ENCODE data around the gene SIAH2. TPM values are rescaled to one million over a fixed set of nuclear protein-coding genes. Genes with fewer than 3 reads are reported as not detected.

Gene SIAH2
- total and polyA plus RNA-seq, 2 experiments from 2014 or later, result 6.3 to 28.8 TPM

- TF ChIP-seq CREB1 (CRISPR knock-in tag; IDR thresholded peaks at IDR 0.05; ENCODE audit: low read depth), result no peak
- TF ChIP-seq JUNB (IDR thresholded peaks at IDR 0.05; ENCODE audit: unreplicated experiment), result no peak
- TF ChIP-seq EZH2phosphoT487 (IDR thresholded peaks at IDR 0.05; ENCODE audit: unreplicated experiment), result no peak
- no peak for TF ChIP-seq ETS1 (IDR thresholded peaks at IDR 0.05)
- no peak for TF ChIP-seq EZH2 (IDR thresholded peaks at IDR 0.05; ENCODE audit: low read depth, unreplicated experiment)
- TF ChIP-seq, protein P1, sequence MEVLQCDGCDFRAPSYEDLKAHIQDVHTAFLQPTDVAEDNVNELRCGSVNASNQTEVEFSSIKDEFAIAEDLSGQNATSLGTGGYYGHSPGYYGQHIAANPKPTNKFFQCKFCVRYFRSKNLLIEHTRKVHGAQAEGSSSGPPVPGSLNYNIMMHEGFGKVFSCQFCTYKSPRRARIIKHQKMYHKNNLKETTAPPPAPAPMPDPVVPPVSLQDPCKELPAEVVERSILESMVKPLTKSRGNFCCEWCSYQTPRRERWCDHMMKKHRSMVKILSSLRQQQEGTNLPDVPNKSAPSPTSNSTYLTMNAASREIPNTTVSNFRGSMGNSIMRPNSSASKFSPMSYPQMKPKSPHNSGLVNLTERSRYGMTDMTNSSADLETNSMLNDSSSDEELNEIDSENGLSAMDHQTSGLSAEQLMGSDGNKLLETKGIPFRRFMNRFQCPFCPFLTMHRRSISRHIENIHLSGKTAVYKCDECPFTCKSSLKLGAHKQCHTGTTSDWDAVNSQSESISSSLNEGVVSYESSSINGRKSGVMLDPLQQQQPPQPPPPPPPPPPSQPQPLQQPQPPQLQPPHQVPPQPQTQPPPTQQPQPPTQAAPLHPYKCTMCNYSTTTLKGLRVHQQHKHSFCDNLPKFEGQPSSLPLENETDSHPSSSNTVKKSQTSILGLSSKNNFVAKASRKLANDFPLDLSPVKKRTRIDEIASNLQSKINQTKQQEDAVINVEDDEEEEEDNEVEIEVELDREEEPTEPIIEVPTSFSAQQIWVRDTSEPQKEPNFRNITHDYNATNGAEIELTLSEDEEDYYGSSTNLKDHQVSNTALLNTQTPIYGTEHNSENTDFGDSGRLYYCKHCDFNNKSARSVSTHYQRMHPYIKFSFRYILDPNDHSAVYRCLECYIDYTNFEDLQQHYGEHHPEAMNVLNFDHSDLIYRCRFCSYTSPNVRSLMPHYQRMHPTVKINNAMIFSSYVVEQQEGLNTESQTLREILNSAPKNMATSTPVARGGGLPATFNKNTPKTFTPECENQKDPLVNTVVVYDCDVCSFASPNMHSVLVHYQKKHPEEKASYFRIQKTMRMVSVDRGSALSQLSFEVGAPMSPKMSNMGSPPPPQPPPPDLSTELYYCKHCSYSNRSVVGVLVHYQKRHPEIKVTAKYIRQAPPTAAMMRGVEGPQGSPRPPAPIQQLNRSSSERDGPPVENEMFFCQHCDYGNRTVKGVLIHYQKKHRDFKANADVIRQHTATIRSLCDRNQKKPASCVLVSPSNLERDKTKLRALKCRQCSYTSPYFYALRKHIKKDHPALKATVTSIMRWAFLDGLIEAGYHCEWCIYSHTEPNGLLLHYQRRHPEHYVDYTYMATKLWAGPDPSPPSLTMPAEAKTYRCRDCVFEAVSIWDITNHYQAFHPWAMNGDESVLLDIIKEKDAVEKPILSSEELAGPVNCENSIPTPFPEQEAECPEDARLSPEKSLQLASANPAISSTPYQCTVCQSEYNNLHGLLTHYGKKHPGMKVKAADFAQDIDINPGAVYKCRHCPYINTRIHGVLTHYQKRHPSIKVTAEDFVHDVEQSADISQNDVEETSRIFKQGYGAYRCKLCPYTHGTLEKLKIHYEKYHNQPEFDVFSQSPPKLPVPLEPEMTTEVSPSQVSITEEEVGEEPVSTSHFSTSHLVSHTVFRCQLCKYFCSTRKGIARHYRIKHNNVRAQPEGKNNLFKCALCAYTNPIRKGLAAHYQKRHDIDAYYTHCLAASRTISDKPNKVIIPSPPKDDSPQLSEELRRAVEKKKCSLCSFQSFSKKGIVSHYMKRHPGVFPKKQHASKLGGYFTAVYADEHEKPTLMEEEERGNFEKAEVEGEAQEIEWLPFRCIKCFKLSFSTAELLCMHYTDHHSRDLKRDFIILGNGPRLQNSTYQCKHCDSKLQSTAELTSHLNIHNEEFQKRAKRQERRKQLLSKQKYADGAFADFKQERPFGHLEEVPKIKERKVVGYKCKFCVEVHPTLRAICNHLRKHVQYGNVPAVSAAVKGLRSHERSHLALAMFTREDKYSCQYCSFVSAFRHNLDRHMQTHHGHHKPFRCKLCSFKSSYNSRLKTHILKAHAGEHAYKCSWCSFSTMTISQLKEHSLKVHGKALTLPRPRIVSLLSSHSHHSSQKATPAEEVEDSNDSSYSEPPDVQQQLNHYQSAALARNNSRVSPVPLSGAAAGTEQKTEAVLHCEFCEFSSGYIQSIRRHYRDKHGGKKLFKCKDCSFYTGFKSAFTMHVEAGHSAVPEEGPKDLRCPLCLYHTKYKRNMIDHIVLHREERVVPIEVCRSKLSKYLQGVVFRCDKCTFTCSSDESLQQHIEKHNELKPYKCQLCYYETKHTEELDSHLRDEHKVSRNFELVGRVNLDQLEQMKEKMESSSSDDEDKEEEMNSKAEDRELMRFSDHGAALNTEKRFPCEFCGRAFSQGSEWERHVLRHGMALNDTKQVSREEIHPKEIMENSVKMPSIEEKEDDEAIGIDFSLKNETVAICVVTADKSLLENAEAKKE (CRISPR knock-in tag; IDR thresholded peaks at IDR 0.05), result no peak
Measured at GRCh38 chr3:150703299-150703755, 59.6 kb downstream of the SIAH2 start (continued).

GRCh38 chr3:150699068-150699639, 63.8 kb downstream of the SIAH2 start:
- DNase-seq (ENCODE audit: low spot score) (no peak), ATAC-seq (no peak)
- no peaks in the 10 kb centered on the region for H3K79me2 ChIP-seq (replicated peaks; ENCODE audit: insufficient read depth)
- Mint-ChIP-seq H3K4me3 (no peak overlapping the region), H3K36me3 (ENCODE audit: low read depth) (peaks cover 4% of the 10 kb centered on the region; the same call in 1 of the 3 replicates), H3K27me3 (ENCODE audit: insufficient read depth, low read depth, poor library complexity) (peaks cover 7% of the 10 kb centered on the region), H3K27ac (no peak overlapping the region), H3K4me1 (0 out of 3 replicates have a peak, but pooled peaks cover 2% of the 10 kb centered on the region), H3K9me3 (peaks cover 12% of the 10 kb centered on the region)
- no peaks in the 10 kb centered on the region for H3K9me2 ChIP-seq (ENCODE audit: insufficient read depth)
- H3F3A ChIP-seq (replicated peaks; ENCODE audit: low read depth), result 0 out of 2 replicates have a peak, but pooled peaks cover 3% of the 10 kb centered on the region
- no peak overlapping the region for H3K27ac ChIP-seq (ENCODE audit: low read depth)
- H3K36me3 ChIP-seq (ENCODE audit: insufficient read depth), result no peaks in the 10 kb centered on the region
- H4K20me1 ChIP-seq (replicated peaks; ENCODE audit: insufficient read depth), result no peaks in the 10 kb centered on the region
- H3K4me3 ChIP-seq, result no peak overlapping the region
- H3K4me2 ChIP-seq, result no peak overlapping the region
- no peak overlapping the region for H2AFZ ChIP-seq
- peaks cover 1% of the 10 kb centered on the region; the same call in 1 of the 2 replicates for H3K4me1 ChIP-seq (ENCODE audit: insufficient read depth)
- no peaks in the 10 kb centered on the region for H3K27me3 ChIP-seq (ENCODE audit: insufficient read depth)
- TF ChIP-seq JUNB (IDR thresholded peaks at IDR 0.05; ENCODE audit: unreplicated experiment), result no peak
- no peak for TF ChIP-seq EZH2phosphoT487 (IDR thresholded peaks at IDR 0.05; ENCODE audit: unreplicated experiment)
- TF ChIP-seq CTCF (conservative IDR thresholded peaks at IDR 0.05; ENCODE audit: low read depth in 2 of 2), result no peak
- TF ChIP-seq POLR2AphosphoS5 (IDR thresholded peaks at IDR 0.05; ENCODE audit: low read depth), result no peak
- TF ChIP-seq ZNF114 (CRISPR knock-in tag; IDR thresholded peaks at IDR 0.05), result no peak
- no peak for TF ChIP-seq REST (IDR thresholded peaks at IDR 0.05; ENCODE audit: unreplicated experiment)
- TF ChIP-seq ZNF331 (CRISPR knock-in tag; IDR thresholded peaks at IDR 0.05; ENCODE audit: low read depth), result no peak
- TF ChIP-seq NANOG (IDR thresholded peaks at IDR 0.05; ENCODE audit: borderline replicate concordance), result no peak
